H1 (cell line): Measurements from ENCODE around the gene EYA2.

ENCODE experiments used
- CTCF ChIP-seq, 3 experiments: IDR thresholded peaks; 1 replicate in 2 of 3; 2 replicates in 1 of 3; pipeline versions ENCODE4 v1.5.1 to v1.6.1; 2011; ENCODE audit warnings: low read length in 3 of 3, mild to moderate bottlenecking in 3 of 3, inconsistent platforms in 2 of 3, low read depth in 1 of 3, moderate library complexity in 1 of 3; ENCODE audit not compliant: insufficient read depth in 1 of 3; ENCODE audit errors: control extremely low read depth in 1 of 3
- EZH2 ChIP-seq: fragments of 200-600 bp; sonication (generic); IDR thresholded peaks from 2 replicates; pipeline ENCODE4 v1.7.1; 2012; ENCODE audit warnings: low read depth, mild to moderate bottlenecking, moderate library complexity, low read length, inconsistent platforms; ENCODE audit not compliant: severe bottlenecking
- POLR2AphosphoS5 ChIP-seq: IDR thresholded peaks from 2 replicates; pipeline ENCODE4 v1.6.1; 2011; ENCODE audit warnings: low read depth, low read length
- SP1 ChIP-seq: IDR thresholded peaks from 2 replicates; pipeline ENCODE4 v1.6.1; 2011; ENCODE audit warnings: low read depth, low read length

DNA sequence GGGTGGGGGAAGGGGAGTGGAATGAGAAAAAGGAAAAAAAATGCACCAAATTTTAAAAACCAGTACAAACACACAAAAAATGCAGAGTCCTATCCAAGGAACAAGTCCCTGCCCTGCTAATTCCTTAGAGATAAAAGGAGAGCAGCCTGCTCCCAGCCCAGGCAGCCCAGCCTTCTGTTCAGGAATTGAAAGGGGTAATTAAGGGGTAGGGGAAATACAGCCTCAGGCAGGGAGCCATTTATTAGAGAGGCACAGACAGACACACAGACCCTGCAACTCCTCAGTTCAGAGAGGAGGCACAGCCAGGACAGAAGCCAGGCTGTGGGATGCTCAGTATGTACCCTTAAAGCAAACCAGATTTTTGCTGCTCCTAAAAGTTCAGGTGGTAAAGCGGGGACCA, 137.2 kb downstream of the EYA2 start:
- TF ChIP-seq POLR2AphosphoS5 (no peak), SP1 (no peak), EZH2 (no peak), CTCF (IDR thresholded peaks at IDR 0.05; ENCODE audit: control extremely low read depth in 1 of 3, insufficient read depth in 1 of 3, low read depth in 1 of 3, low read length in 3 of 3) (no peak)
